Esophagus squamous epithelium (tissue), 5 donors: ENCODE data around the gene CCNY. TPM values are rescaled to one million over a fixed set of nuclear protein-coding genes. Genes with fewer than 3 reads are reported as not detected.

Experiments used
- DNase-seq: peaks from one replicate; lab custom pipeline; 2025; lab: John Stamatoyannopoulos, UW
- H3K27ac ChIP-seq, 4 donors: fragments of 200-600 bp; sonication (generic); one replicate each; pipeline ENCODE4 v1.5.1; 2016 to 2019; ENCODE audit warnings: mild to moderate bottlenecking in 1 of 4
- H3K27me3 ChIP-seq, 4 donors: fragments of 200-600 bp; sonication (generic); 1 replicate in 3 of 4; 2 replicates in 1 of 4; pipeline versions ENCODE4 v1.5.1 to v1.6.0; 2017 to 2021; ENCODE audit warnings: antibody characterized with exemption in 1 of 4
- H3K36me3 ChIP-seq, 3 donors: fragments of 200-600 bp; sonication (generic); one replicate each; pipeline ENCODE4 v1.5.1; 2016 to 2019
- H3K4me1 ChIP-seq, 3 donors: fragments of 200-600 bp; sonication (generic); one replicate each; pipeline ENCODE4 v1.5.1; 2017 to 2019
- H3K4me3 ChIP-seq, 4 donors: fragments of 200-600 bp; sonication (generic); 1 replicate in 3 of 4; 2 replicates in 1 of 4; pipeline ENCODE4 v1.5.1; 2016 to 2019; ENCODE audit warnings: mild to moderate bottlenecking in 2 of 4, moderate library complexity in 1 of 4
- H3K9me3 ChIP-seq, 3 donors: fragments of 200-600 bp; sonication (generic); one replicate each; pipeline ENCODE4 v1.5.1; 2016 to 2019
- POLR2A ChIP-seq, 4 donors: fragments of 450-650 bp; IDR thresholded peaks; one replicate each; pipeline ENCODE4 v1.6.1; 2017; ENCODE audit warnings: antibody characterized with exemption in 4 of 4, mild to moderate bottlenecking in 4 of 4, moderate library complexity in 3 of 4
- WGBS, 2 donors: methylation state at CpG; one replicate each; pipeline ENCODE4 v1.1.5; 2018; 5-methylcytosine and 5-hydroxymethylcytosine counted together
- intact Hi-C: fragments of 100-400 bp; cut with DNase I; formaldehyde crosslinking; loops from one replicate; pipeline ENCODE4 v1.15.0; 2022
- total RNA-seq, 4 donors: library from RNA; depleted of rRNA; stranded (reverse); fragments of >200 nt; gene quantifications; one replicate each; pipeline ENCODE4 v1.1.0, GENCODE V29; 2016
- TF ChIP-seq, protein P1 (sequence below), 6 experiments: fragments of 450-650 bp in 4 of 6; fragments of 200-600 bp in 2 of 6; sonication (generic) in 2 of 6; IDR thresholded peaks; one replicate each; pipeline ENCODE4 v1.5.1; 2016 to 2019; ENCODE audit warnings: antibody characterized with exemption in 6 of 6, mild to moderate bottlenecking in 4 of 6, moderate library complexity in 4 of 6
- donor health status: DM: yes; HTN: yes; CAD: no.

Gene CCNY
- total RNA-seq, 4 donors from 2014 or later: 24.1 to 41.5 (median 30.4) TPM

DNA sequence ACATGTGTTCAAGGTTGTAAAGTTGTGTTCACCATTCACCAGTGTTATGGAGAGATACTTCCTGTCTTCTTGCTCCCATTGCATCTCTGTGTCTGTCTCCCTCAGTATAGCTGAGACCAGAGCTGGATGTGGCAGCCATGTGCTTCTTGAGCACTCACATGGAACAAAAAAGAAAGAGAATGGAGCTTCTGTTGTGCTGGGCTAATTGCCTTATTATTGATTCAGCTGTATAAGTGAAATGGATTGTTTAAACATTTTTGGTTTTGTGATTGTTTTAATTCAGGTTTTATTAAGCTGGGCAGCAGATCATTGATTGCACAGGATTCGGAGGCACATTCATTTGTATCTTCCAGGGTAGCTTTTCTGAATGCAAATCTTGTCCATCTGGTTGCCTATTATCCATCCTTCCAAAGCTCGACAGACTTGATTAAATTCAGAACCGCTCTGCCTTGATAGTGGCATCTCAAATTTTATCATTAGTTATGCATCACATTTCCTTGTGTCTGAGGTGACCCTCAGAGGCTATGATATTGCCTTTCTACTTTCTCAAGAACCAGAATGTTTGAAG, 119.9 kb downstream of the CCNY start:
- Histone ChIP-seq H3K4me1 (peaks cover 22 to 65% (median 40%) of the 10 kb centered on the region in 3 donors), H3K27ac (no peak overlapping the region)
- DNase-seq: no peak

DNA sequence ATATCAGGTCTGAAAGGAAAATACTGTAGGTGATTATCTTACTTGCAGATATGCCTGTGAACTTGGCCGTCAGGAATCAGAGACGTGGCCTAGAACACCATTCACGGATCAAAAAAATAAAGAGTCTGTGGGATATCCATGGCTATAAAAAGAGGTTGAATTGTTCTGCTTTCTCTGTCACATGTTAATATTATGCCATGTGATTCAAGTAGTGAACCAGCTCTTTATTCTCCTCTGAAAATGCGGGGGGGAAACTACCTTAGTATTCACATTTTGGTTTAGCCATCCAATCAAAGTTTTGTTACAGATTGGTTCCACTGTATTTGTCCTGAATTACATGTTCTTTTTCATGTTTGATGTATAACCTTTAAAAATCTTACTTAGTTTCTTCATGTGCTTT, 120.5 kb downstream of the CCNY start:
- WGBS, 2 donors: 95 to 97% methylated on average over 4 of the region's 4 CpGs
- H3K27ac ChIP-seq: no peak overlapping the region
- H3K4me3 ChIP-seq: no peak overlapping the region
- TF ChIP-seq, protein P1, sequence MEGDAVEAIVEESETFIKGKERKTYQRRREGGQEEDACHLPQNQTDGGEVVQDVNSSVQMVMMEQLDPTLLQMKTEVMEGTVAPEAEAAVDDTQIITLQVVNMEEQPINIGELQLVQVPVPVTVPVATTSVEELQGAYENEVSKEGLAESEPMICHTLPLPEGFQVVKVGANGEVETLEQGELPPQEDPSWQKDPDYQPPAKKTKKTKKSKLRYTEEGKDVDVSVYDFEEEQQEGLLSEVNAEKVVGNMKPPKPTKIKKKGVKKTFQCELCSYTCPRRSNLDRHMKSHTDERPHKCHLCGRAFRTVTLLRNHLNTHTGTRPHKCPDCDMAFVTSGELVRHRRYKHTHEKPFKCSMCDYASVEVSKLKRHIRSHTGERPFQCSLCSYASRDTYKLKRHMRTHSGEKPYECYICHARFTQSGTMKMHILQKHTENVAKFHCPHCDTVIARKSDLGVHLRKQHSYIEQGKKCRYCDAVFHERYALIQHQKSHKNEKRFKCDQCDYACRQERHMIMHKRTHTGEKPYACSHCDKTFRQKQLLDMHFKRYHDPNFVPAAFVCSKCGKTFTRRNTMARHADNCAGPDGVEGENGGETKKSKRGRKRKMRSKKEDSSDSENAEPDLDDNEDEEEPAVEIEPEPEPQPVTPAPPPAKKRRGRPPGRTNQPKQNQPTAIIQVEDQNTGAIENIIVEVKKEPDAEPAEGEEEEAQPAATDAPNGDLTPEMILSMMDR (IDR thresholded peaks at IDR 0.05): no peak
- TF ChIP-seq POLR2A (IDR thresholded peaks at IDR 0.05): no peak
- H3K36me3 ChIP-seq: no peaks in the 10 kb centered on the region
- no peaks in the 10 kb centered on the region for H3K9me3 ChIP-seq
- H3K4me1 ChIP-seq: peaks cover 18 to 65% (median 36%) of the 10 kb centered on the region in 3 donors
- intact Hi-C loops: no loop called here
- no peaks in the 10 kb centered on the region for H3K27me3 ChIP-seq
- DNase-seq: no peak

More for the DNA sequence above, 119.9 kb downstream of the CCNY start:
- H3K4me3 ChIP-seq: no peak overlapping the region
- no peaks in the 10 kb centered on the region for H3K9me3 ChIP-seq
- WGBS, 2 donors: 91% methylated on average over 3 of the region's 3 CpGs
- H3K36me3 ChIP-seq: no peaks in the 10 kb centered on the region
- TF ChIP-seq POLR2A (IDR thresholded peaks at IDR 0.05): no peak
- TF ChIP-seq, protein P1 (IDR thresholded peaks at IDR 0.05): no peak
- H3K27me3 ChIP-seq: no peaks in the 10 kb centered on the region
- intact Hi-C loops: no loop called here

DNA sequence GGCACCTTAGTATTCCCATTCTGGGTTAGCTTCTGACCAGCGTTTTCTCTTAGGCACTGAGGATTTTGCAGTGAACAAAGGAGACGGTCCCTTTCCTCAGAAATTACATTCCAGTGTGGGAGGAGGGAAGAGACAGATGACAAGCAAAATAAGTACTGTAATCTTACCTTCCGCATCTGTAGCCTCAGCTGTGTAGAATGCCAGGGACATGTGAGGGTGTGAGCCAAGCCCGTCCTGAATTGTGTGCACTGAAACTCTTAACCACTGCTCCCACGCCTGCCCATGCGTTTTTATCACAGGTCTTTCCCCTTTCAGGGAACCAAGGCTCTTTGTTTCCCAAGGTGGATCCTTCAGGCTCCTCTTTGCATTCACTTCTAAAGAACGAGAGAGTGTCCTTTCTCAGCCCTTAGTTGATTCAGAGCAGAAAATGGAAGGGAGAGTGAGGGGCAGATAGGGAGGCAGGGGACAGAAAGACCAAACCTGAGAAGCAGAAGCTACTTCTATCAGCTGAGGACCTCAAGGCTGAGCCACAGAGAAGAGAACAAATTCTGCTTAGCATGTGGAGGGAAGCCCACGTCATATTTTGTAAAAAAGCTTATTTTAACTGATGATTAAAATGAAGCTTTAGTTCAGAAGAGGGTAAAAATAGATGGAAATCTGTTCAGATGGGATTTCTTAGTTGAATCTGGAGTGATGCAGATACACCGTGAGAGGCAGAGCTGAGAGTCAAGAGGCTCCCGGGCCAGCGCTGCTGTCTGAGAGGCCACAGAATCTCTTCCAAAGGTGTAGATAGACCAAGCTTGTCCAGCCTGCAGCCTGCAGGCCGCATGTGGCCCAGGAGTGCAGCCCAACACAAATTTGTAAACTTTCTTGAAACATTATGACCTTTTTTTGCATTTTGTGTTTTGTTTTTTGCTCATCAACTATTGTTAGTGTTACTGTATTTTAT, 122.5 kb downstream of the CCNY start:
- Histone ChIP-seq H3K4me3 (no peak overlapping the region), H3K27ac (no peak overlapping the region), H3K36me3 (no peaks in the 10 kb centered on the region), H3K4me1 (peaks cover 18 to 68% (median 40%) of the 10 kb centered on the region in 3 donors), H3K27me3 (no peaks in the 10 kb centered on the region), H3K9me3 (no peaks in the 10 kb centered on the region)
- DNase-seq: no peak
- intact Hi-C loops: no loop called here
- no peak for TF ChIP-seq POLR2A (IDR thresholded peaks at IDR 0.05)
- TF ChIP-seq, protein P1 (IDR thresholded peaks at IDR 0.05): no peak
- WGBS, 2 donors: 77 to 91% methylated on average over 10 to 12 of the region's 12 CpGs

DNA sequence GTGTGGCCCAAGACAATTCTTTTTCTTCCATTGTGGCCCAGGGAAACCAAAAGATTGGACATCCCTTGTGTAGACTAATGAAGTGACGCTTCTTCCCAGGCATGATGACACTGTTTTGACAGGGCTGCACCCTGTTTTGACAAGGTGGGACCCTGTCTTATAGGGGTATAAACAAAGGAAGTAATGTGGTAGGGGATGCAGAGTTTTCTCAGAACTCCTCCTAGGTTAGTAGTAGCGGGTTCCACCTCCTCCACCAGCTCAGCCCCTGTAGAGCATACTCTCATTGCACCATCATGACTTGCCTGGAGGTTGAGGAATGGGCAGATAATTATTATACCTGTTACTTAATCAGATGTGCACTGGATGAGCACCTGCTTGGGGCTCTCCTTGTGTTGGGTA, 123.1 kb downstream of the CCNY start:
- 96 to 100% methylated on average over 2 of the region's 2 CpGs for WGBS, 2 donors
- Histone ChIP-seq H3K4me1 (peaks cover 14 to 68% (median 37%) of the 10 kb centered on the region in 3 donors), H3K4me3 (no peak overlapping the region), H3K36me3 (no peaks in the 10 kb centered on the region), H3K27me3 (no peaks in the 10 kb centered on the region), H3K27ac (no peak overlapping the region), H3K9me3 (no peaks in the 10 kb centered on the region)
- no peak for DNase-seq
- TF ChIP-seq POLR2A (IDR thresholded peaks at IDR 0.05): no peak
- TF ChIP-seq, protein P1 (IDR thresholded peaks at IDR 0.05): no peak
- intact Hi-C loops: no loop called here
